HG02798 (cell line): ENCODE results near the gene EIF2B4.
"Not testable (repeated sequence)": the region's sequence is repeated elsewhere in the genome, so short reads cannot be mapped to it uniquely, and the experiment has no call there.

ENCODE experiments used
- ATAC-seq: cut with Tn5 transposase; IDR thresholded peaks from one replicate; pipeline ENCODE4 v1.9.1; 2021; ENCODE audit warnings: mild to moderate bottlenecking; ENCODE audit not compliant: unreplicated experiment, poor library complexity

The EIF2B4 gene

GRCh38 chr2:27350106-27350693, 19.9 kb downstream of the EIF2B4 start:
- no peak for ATAC-seq

- no peak for ATAC-seq
These were observed 22.5 kb downstream of the EIF2B4 start for GRCh38 chr2:27347641-27348040.

GRCh38 chr2:27336173-27336572, 34.0 kb downstream of the EIF2B4 start:
- no peak for ATAC-seq

- ATAC-seq = no peak
These were observed 34.8 kb downstream of the EIF2B4 start for GRCh38 chr2:27335311-27335710.

GRCh38 chr2:27324720-27325119, 45.4 kb downstream of the EIF2B4 start:
- ATAC-seq = no peak

- ATAC-seq = no peak
These were observed 46.4 kb downstream of the EIF2B4 start for GRCh38 chr2:27323596-27324285.

- ATAC-seq = peak; percentile 92
These were observed 47.2 kb downstream of the EIF2B4 start, which contains the start of gene MPV17 for GRCh38 chr2:27322766-27323595. Gene MPV17, minus strand, starts transcription at chr2:27323097. Its CDS starts 580 bp downstream, at chr2:27322517.

- ATAC-seq = no peak
These were observed 47.8 kb downstream of the EIF2B4 start for GRCh38 chr2:27322301-27322765.

- ATAC-seq = no peak
These were observed 49.1 kb downstream of the EIF2B4 start for GRCh38 chr2:27320958-27321543.

- not testable (repeated sequence) for ATAC-seq
These were observed 50.3 kb downstream of the EIF2B4 start for GRCh38 chr2:27319839-27320238.

GRCh38 chr2:27316655-27317412, 53.3 kb downstream of the EIF2B4 start:
- no peak for ATAC-seq

GRCh38 chr2:27315122-27315521, 55.0 kb downstream of the EIF2B4 start:
- no peak for ATAC-seq

- ATAC-seq = no peak
These were observed 55.4 kb downstream of the EIF2B4 start for GRCh38 chr2:27314709-27315108.
